ENCODE results near the gene ATOH8. TPM values are rescaled to one million over a fixed set of nuclear protein-coding genes. Genes with fewer than 3 reads are reported as not detected.

The ATOH8 gene
- total RNA-seq, 1 donor from 2014 or later = 1.9 TPM

GRCh38 chr2:85729825-85730510 is 23.8 kb upstream of the ATOH8 start:
- FAIRE-seq (no peak), DNase-seq (ENCODE audit: low read depth) (no peak)
- no peaks in the 10 kb centered on the region for H4K20me1 ChIP-seq (ENCODE audit: insufficient read depth, low read length)
- no peak overlapping the region for H3K27ac ChIP-seq (ENCODE audit: low read depth, low read length)
- H2AFZ ChIP-seq (ENCODE audit: low read depth, low read length) = no peak overlapping the region
- H3K4me1 ChIP-seq (ENCODE audit: insufficient read depth, low read length) = peaks cover under 1% of the 10 kb centered on the region
- TF ChIP-seq CTCF (IDR thresholded peaks at IDR 0.05; ENCODE audit: insufficient read depth, low read depth, low read length) (no peak), EZH2 (IDR thresholded peaks at IDR 0.05; ENCODE audit: insufficient read depth, low read length) (no peak)
- no peak overlapping the region for H3K4me2 ChIP-seq (ENCODE audit: low read length)
- Mint-ChIP-seq H3K4me1 (ENCODE audit: low read depth, unreplicated experiment) (no peaks in the 10 kb centered on the region), H3K36me3 (ENCODE audit: low read depth, unreplicated experiment) (no peaks in the 10 kb centered on the region), H3K9me3 (ENCODE audit: unreplicated experiment) (no peaks in the 10 kb centered on the region), H3K27ac (ENCODE audit: unreplicated experiment) (no peak overlapping the region), H3K4me3 (ENCODE audit: unreplicated experiment) (no peak overlapping the region), H3K27me3 (ENCODE audit: low read depth, unreplicated experiment) (peaks cover 55% of the 10 kb centered on the region)
- no peaks in the 10 kb centered on the region for H3K9me3 ChIP-seq (ENCODE audit: insufficient read depth, low read depth, low read length)
- H3K27me3 ChIP-seq (ENCODE audit: insufficient read depth, low read length) = peaks cover 8% of the 10 kb centered on the region
- H3K36me3 ChIP-seq (ENCODE audit: insufficient read depth, low read length) = no peaks in the 10 kb centered on the region
- no peak overlapping the region for H3K4me3 ChIP-seq (ENCODE audit: insufficient read depth, low read depth, low read length)
- H3K9ac ChIP-seq (ENCODE audit: low read length) = no peak overlapping the region
- no peaks in the 10 kb centered on the region for H3K79me2 ChIP-seq (ENCODE audit: insufficient read depth, low read length)

GRCh38 chr2:85730686-85731230 is 23.0 kb upstream of the ATOH8 start:
- H3K4me3 ChIP-seq (ENCODE audit: insufficient read depth, low read depth, low read length) = no peak overlapping the region
- H3K79me2 ChIP-seq (ENCODE audit: insufficient read depth, low read length) = no peaks in the 10 kb centered on the region
- TF ChIP-seq CTCF (IDR thresholded peaks at IDR 0.05; ENCODE audit: insufficient read depth, low read depth, low read length) = no peak
- no peak for TF ChIP-seq EZH2 (IDR thresholded peaks at IDR 0.05; ENCODE audit: insufficient read depth, low read length)
- no peaks in the 10 kb centered on the region for H4K20me1 ChIP-seq (ENCODE audit: insufficient read depth, low read length)
- Mint-ChIP-seq H3K4me1 (ENCODE audit: low read depth, unreplicated experiment) (no peaks in the 10 kb centered on the region), H3K36me3 (ENCODE audit: low read depth, unreplicated experiment) (no peaks in the 10 kb centered on the region), H3K27me3 (ENCODE audit: low read depth, unreplicated experiment) (peaks cover 55% of the 10 kb centered on the region), H3K4me3 (ENCODE audit: unreplicated experiment) (no peak overlapping the region), H3K9me3 (ENCODE audit: unreplicated experiment) (no peaks in the 10 kb centered on the region), H3K27ac (ENCODE audit: unreplicated experiment) (no peak overlapping the region)
- H2AFZ ChIP-seq (ENCODE audit: low read depth, low read length) = no peak overlapping the region
- no peaks in the 10 kb centered on the region for H3K9me3 ChIP-seq (ENCODE audit: insufficient read depth, low read depth, low read length)
- H3K27ac ChIP-seq (ENCODE audit: low read depth, low read length) = no peak overlapping the region
- peaks cover 4% of the 10 kb centered on the region for H3K4me1 ChIP-seq (ENCODE audit: insufficient read depth, low read length)
- no peak for FAIRE-seq
- DNase-seq (ENCODE audit: low read depth) = no peak
- H3K27me3 ChIP-seq (ENCODE audit: insufficient read depth, low read length) = peaks cover 4% of the 10 kb centered on the region
- H3K9ac ChIP-seq (ENCODE audit: low read length) = no peak overlapping the region
- no peak overlapping the region for H3K4me2 ChIP-seq (ENCODE audit: low read length)
- no peaks in the 10 kb centered on the region for H3K36me3 ChIP-seq (ENCODE audit: insufficient read depth, low read length)

- H3K27ac ChIP-seq (ENCODE audit: low read depth, low read length) = no peak overlapping the region
- H3K4me3 Mint-ChIP-seq (ENCODE audit: unreplicated experiment) = no peak overlapping the region
- no peaks in the 10 kb centered on the region for H3K36me3 ChIP-seq (ENCODE audit: insufficient read depth, low read length)
- DNase-seq (ENCODE audit: low read depth) (no peak), FAIRE-seq (no peak)
- no peak overlapping the region for H2AFZ ChIP-seq (ENCODE audit: low read depth, low read length)
- H3K4me3 ChIP-seq (ENCODE audit: insufficient read depth, low read depth, low read length) = no peak overlapping the region
- no peaks in the 10 kb centered on the region for H3K36me3 Mint-ChIP-seq (ENCODE audit: low read depth, unreplicated experiment)
- no peaks in the 10 kb centered on the region for H3K9me3 Mint-ChIP-seq (ENCODE audit: unreplicated experiment)
- peaks cover 4% of the 10 kb centered on the region for H3K27me3 ChIP-seq (ENCODE audit: insufficient read depth, low read length)
- H3K27ac Mint-ChIP-seq (ENCODE audit: unreplicated experiment) = no peak overlapping the region
- no peak overlapping the region for H3K9ac ChIP-seq (ENCODE audit: low read length)
- H4K20me1 ChIP-seq (ENCODE audit: insufficient read depth, low read length) = no peaks in the 10 kb centered on the region
- H3K9me3 ChIP-seq (ENCODE audit: insufficient read depth, low read depth, low read length) = no peaks in the 10 kb centered on the region
- H3K4me1 ChIP-seq (ENCODE audit: insufficient read depth, low read length) = peaks cover 4% of the 10 kb centered on the region
- no peaks in the 10 kb centered on the region for H3K79me2 ChIP-seq (ENCODE audit: insufficient read depth, low read length)
- H3K4me2 ChIP-seq (ENCODE audit: low read length) = no peak overlapping the region
- TF ChIP-seq CTCF (IDR thresholded peaks at IDR 0.05; ENCODE audit: insufficient read depth, low read depth, low read length) (no peak), EZH2 (IDR thresholded peaks at IDR 0.05; ENCODE audit: insufficient read depth, low read length) (no peak)
- no peaks in the 10 kb centered on the region for H3K4me1 Mint-ChIP-seq (ENCODE audit: low read depth, unreplicated experiment)
- peaks cover 57% of the 10 kb centered on the region for H3K27me3 Mint-ChIP-seq (ENCODE audit: low read depth, unreplicated experiment)
Observed at GRCh38 chr2:85731606-85732005, 22.2 kb upstream of the ATOH8 start.
